GM12892 (cell line): ENCODE data around the gene KCTD1.

Experiments
- POLR2A ChIP-seq: IDR thresholded peaks from 2 replicates; pipeline ENCODE4 v1.6.1; 2011; ENCODE audit warnings: low read depth, low read length, control low read depth
- TAF1 ChIP-seq: IDR thresholded peaks from 2 replicates; pipeline ENCODE4 v1.6.1; 2011; ENCODE audit warnings: low read depth, mild to moderate bottlenecking, control low read depth, low read length, borderline replicate concordance

GRCh38 chr18:26565514-26565913 lies 17.2 kb upstream of the KCTD1 start:
- TF ChIP-seq POLR2A (no peak), TAF1 (no peak)
